ENCODE measurements around the gene EHBP1.
A peak's percentile ranks its signal among the peaks of the same experiment; 100 is the strongest.

EHBP1 gene

GRCh38 chr2:62964050-62964449 lies 258.5 kb downstream of the EHBP1 start:
- no peak for DNase-seq (ENCODE audit: low spot score)

- DNase-seq (ENCODE audit: low spot score), result no peak
These were observed 259.2 kb downstream of the EHBP1 start for GRCh38 chr2:62964671-62965070.

- no peak for DNase-seq (ENCODE audit: low spot score)
These were observed 261.5 kb downstream of the EHBP1 start for GRCh38 chr2:62966991-62967390.

GRCh38 chr2:62968168-62968567 lies 262.7 kb downstream of the EHBP1 start:
- DNase-seq (ENCODE audit: low spot score), result no peak

- no peak for DNase-seq (ENCODE audit: low spot score)
These were observed 263.2 kb downstream of the EHBP1 start for GRCh38 chr2:62968668-62969067.

- DNase-seq (ENCODE audit: low spot score), result no peak
These were observed 266.4 kb downstream of the EHBP1 start for GRCh38 chr2:62971936-62972335.

- no peak for DNase-seq (ENCODE audit: low spot score)
These were observed 267.1 kb downstream of the EHBP1 start for GRCh38 chr2:62972601-62973000.

GRCh38 chr2:62974999-62975398 lies 269.5 kb downstream of the EHBP1 start:
- no peak for DNase-seq (ENCODE audit: low spot score)

- DNase-seq (ENCODE audit: low spot score), result no peak
These were observed 286.1 kb downstream of the EHBP1 start for GRCh38 chr2:62991605-62992004.

- DNase-seq (ENCODE audit: low spot score), result no peak
These were observed 287.0 kb downstream of the EHBP1 start for GRCh38 chr2:62992561-62992960.

GRCh38 chr2:62994206-62994605 lies 288.7 kb downstream of the EHBP1 start:
- DNase-seq (ENCODE audit: low spot score), result no peak

GRCh38 chr2:62996534-62997186 lies 291.1 kb downstream of the EHBP1 start:
- no peak for DNase-seq (ENCODE audit: low spot score)

- peak; percentile 23 for DNase-seq (ENCODE audit: low spot score)
These were observed 293.4 kb downstream of the EHBP1 start for GRCh38 chr2:62998949-62999348.

- DNase-seq (ENCODE audit: low spot score), result peak; percentile 53
These were observed 294.4 kb downstream of the EHBP1 start for GRCh38 chr2:62999905-63000304.

- DNase-seq (ENCODE audit: low spot score), result no peak
These were observed 295.3 kb downstream of the EHBP1 start for GRCh38 chr2:63000801-63001200.

- DNase-seq (ENCODE audit: low spot score), result no peak
These were observed 296.1 kb downstream of the EHBP1 start for GRCh38 chr2:63001576-63001975.

- DNase-seq (ENCODE audit: low spot score), result no peak
These were observed 297.8 kb downstream of the EHBP1 start for GRCh38 chr2:63003351-63003750.

- no peak for DNase-seq (ENCODE audit: low spot score)
These were observed 302.4 kb downstream of the EHBP1 start for GRCh38 chr2:63007813-63008458.

GRCh38 chr2:63008838-63009237 lies 303.3 kb downstream of the EHBP1 start:
- DNase-seq (ENCODE audit: low spot score), result no peak

GRCh38 chr2:63009490-63009889 lies 304.0 kb downstream of the EHBP1 start:
- no peak for DNase-seq (ENCODE audit: low spot score)

- DNase-seq (ENCODE audit: low spot score), result no peak
These were observed 307.0 kb downstream of the EHBP1 start for GRCh38 chr2:63012541-63012940.

GRCh38 chr2:63013438-63013837 lies 307.9 kb downstream of the EHBP1 start:
- DNase-seq (ENCODE audit: low spot score), result no peak

GRCh38 chr2:63015389-63015788 lies 309.9 kb downstream of the EHBP1 start:
- DNase-seq (ENCODE audit: low spot score), result no peak

- no peak for DNase-seq (ENCODE audit: low spot score)
These were observed 312.9 kb downstream of the EHBP1 start for GRCh38 chr2:63018439-63018838.

Data from kidney tubule cell (primary cell).